ENCODE measurements around the gene STXBP2. TPM values are rescaled to one million over a fixed set of nuclear protein-coding genes. Genes with fewer than 3 reads are reported as not detected.

STXBP2 gene
- total RNA-seq, 1 donor from 2014 or later: 9.7 TPM

DNA sequence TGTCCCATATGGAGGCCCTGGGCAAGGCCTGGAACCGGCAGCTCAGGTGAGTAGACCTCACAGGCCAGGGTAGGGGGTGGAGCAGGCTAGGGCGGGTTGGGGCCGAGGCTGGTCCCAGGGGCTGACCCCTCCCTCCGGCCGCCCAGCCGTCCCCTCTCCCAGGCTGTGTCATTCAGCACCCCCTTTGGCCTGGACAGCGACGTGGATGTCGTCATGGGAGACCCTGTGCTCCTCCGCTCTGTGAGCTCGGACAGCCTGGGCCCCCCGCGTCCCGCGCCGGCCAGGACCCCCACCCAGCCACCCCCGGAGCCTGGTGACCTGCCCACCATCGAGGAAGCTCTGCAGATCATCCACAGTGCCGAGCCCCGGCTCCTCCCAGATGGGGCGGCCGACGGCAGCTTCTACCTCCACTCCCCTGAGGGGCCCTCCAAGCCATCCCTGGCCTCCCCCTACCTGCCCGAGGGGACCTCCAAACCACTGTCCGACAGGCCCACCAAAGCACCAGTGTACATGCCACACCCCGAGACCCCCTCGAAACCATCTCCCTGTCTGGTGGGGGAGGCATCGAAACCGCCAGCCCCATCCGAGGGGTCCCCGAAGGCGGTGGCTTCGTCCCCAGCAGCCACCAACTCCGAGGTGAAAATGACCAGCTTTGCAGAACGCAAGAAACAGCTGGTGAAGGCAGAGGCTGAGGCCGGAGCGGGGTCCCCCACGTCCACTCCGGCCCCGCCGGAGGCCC, 25.2 kb upstream of the STXBP2 start:
- DNase-seq (no peak), ATAC-seq (no peak)
- intact Hi-C loops (cut with micrococcal nuclease): no loop called here

- ATAC-seq (no peak), DNase-seq (no peak)
- intact Hi-C loops (cut with micrococcal nuclease): no loop called here
Observed at GRCh38 chr19:7612282-7613274, 24.3 kb upstream of the STXBP2 start.

GRCh38 chr19:7614859-7615741, 21.8 kb upstream of the STXBP2 start:
- no peak for ATAC-seq
- intact Hi-C loops (cut with micrococcal nuclease): no loop called here
- peak; percentile 30 for DNase-seq

GRCh38 chr19:7617172-7617571, 19.7 kb upstream of the STXBP2 start:
- no peak for DNase-seq

DNA sequence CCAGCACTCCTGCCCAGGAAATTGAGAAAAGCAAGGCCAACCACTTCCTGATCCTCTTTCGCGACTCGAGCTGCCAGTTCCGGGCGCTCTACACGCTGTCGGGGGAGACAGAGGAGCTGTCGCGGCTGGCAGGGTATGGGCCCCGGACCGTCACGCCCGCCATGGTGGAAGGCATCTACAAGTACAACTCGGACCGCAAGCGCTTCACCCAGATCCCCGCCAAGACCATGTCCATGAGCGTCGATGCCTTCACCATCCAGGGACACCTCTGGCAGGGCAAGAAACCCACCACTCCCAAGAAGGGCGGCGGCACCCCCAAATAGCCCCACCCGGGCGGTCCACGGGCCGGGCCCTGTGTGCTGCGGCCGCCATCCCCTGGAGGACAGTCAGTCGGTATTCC, 19.2 kb upstream of the STXBP2 start:
- DNase-seq (no peak), ATAC-seq (no peak)
- intact Hi-C loops (cut with micrococcal nuclease): no loop called here

More at GRCh38 chr19:7617172-7617571, 19.7 kb upstream of the STXBP2 start:
- ATAC-seq: no peak
- intact Hi-C loops (cut with micrococcal nuclease): no loop called here

- intact Hi-C loops (cut with micrococcal nuclease): no loop called here
- DNase-seq (no peak), ATAC-seq (peak; percentile 16)
Observed at GRCh38 chr19:7618348-7618747, 18.6 kb upstream of the STXBP2 start.

- DNase-seq (no peak), ATAC-seq (peak; percentile 57)
- intact Hi-C loops (cut with micrococcal nuclease): no loop called here
Observed at GRCh38 chr19:7618771-7619510, 18.0 kb upstream of the STXBP2 start.

DNA sequence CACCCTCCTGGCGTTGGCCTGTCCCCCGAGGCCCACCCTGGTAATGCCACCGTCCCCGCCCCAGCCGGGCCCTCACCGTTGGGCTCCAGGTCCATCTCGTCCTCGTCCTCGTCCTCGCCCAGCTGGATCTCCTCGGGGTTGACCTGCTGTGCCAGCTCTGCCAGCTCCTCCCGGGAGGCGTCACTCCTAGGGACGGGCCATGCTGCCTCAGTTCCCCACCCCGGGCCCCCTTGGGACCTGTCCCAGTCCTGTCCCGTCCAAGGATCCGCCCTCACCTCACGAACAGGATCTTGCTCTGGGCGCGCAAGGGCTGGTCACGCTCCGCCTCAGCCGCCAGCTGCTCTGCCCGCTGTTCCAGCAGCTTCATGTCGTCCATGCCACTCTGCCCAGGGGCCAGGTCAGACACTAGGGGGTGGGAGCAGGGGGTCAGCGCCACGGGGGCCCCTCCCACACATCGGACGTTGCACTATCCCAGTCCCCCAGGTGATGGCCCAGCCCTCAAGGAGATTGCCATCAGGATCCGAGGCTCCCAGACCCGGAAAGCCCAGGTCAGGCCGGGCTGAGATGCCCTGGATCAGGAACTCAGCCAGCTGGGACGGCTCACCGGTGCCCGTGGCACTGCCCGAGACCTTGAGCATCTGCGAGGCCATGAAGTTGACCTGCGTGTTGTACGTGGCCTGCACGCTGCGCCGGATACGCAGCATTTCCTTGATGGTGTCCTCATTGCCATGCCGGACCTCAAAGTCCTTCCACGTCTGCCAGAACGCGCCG, 17.1 kb upstream of the STXBP2 start:
- intact Hi-C loops (cut with micrococcal nuclease): no loop called here
- DNase-seq (no peak), ATAC-seq (no peak)

- intact Hi-C loops (cut with micrococcal nuclease): no loop called here
- no peak for ATAC-seq
- no peak for DNase-seq
Observed at GRCh38 chr19:7620442-7621412, 16.2 kb upstream of the STXBP2 start.

- intact Hi-C loops (cut with micrococcal nuclease): no loop called here
- ATAC-seq: no peak
- DNase-seq: no peak
Observed at GRCh38 chr19:7622933-7623685, 13.8 kb upstream of the STXBP2 start.

DNA sequence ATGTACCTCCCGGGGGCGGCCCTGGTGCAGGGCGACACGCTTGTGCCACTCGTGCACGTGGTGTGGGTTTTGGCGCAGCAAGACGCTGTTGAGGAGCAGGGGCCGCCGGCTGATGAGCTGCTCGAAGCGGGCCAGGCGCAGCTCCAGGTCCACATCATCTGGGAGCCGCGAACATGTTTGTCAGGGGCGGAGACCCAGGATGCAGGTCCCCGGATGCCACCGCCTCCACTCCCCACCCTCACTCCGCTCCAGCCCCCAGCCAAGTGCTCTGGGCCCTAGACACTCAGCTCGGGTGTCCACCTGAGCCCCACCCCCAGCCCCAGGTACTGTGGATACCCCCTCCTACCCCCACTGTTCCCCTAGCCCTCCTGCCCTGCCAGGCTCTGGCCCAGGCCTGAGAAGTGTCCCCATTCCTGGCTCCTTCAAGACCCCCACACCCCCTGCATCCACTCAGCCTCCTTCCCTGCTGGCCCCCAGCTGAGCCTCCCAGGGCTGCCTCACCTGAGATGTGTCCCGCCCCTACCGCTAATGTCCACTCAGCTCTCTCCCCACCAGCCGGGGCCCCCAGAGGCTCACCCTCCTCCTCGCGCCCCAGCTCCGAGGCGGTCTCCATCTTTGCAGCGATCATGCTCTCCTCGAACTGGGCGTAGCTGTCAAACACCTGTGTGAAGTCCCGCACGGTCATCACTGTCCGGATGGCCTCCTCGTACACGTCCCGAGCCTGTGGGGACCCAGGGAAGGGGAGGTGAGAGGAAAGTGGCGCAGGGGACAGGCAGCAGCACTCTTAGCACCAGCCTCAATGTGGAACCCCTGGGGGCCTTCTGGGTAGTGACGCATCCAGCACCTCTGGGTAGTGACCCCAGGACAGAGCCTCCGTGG, 12.9 kb upstream of the STXBP2 start:
- ATAC-seq: no peak
- intact Hi-C loops (cut with micrococcal nuclease): no loop called here
- no peak for DNase-seq

DNA sequence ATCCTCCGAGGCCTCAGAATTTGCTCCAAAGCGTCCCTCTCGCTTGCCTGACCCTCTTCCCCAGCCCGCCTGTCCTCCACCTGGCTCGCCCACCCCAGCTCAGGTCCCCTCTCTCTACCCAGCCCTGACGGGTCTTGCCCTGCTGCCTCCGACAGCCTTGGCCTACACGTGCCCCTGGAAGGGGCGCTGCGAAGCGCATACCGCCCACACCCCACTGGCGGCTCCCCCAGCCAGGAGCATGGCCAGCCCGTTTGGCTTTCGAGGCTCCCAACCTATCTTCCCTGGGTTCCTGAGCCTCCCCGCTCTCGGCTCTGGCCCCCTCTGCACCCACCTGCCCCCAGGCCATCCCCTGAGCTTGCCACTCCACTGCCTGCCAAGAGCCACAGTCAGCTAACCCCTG, 12.1 kb upstream of the STXBP2 start:
- intact Hi-C loops (cut with micrococcal nuclease): no loop called here
- DNase-seq: no peak

GRCh38 chr19:7625763-7626372, 11.0 kb upstream of the STXBP2 start:
- intact Hi-C loops (cut with micrococcal nuclease): no loop called here
- ATAC-seq: no peak
- no peak for DNase-seq

More for the DNA sequence above, 12.1 kb upstream of the STXBP2 start:
- ATAC-seq: no peak

- intact Hi-C loops (cut with micrococcal nuclease): no loop called here
- DNase-seq (no peak), ATAC-seq (no peak)
Observed at GRCh38 chr19:7627166-7627565, 9.7 kb upstream of the STXBP2 start.

Data from left ventricle myocardium superior (tissue), 1 donor.